Caco-2 (cell line): ENCODE data around the gene MEX3B. TPM values are rescaled to one million over a fixed set of nuclear protein-coding genes. Genes with fewer than 3 reads are reported as not detected.
"Not testable (repeated sequence)": the region's sequence is repeated elsewhere in the genome, so short reads cannot be mapped to it uniquely, and the experiment has no call there.

Experiments used
- BruUV-seq: library from RNA; stranded (reverse); fragments of 400-500 nt; replicated peaks from 2 replicates; lab custom pipeline; 2021; lab: Mats Ljungman, UMichigan
- CTCF ChIA-PET: fragments of 300-600 bp; sonication (Branson Sonifier 250); formaldehyde crosslinking; loops from one replicate; lab custom pipeline; 2022; ENCODE audit warnings: antibody characterized with exemption; lab: Charles Lee
- POLR2A ChIA-PET: fragments of 300-600 bp; sonication (Branson Sonifier 250); formaldehyde crosslinking; loops from one replicate; lab custom pipeline; 2022; ENCODE audit warnings: antibody characterized with exemption; lab: Charles Lee
- DNase-seq, 2 experiments: peaks; one replicate each; pipeline versions ENCODE4 v3.0.0 to v3.0.0-alpha.2; 2020 to 2022
- H3K27me3 ChIP-seq: replicated peaks from 2 replicates; pipeline ENCODE4 v1.6.0; 2011; ENCODE audit warnings: low read length; ENCODE audit not compliant: control insufficient read depth, insufficient read depth
- H3K36me3 ChIP-seq: 2 replicates; pipeline ENCODE4 v1.5.1; 2011; ENCODE audit warnings: low read length; ENCODE audit not compliant: control insufficient read depth, insufficient read depth
- H3K4me1 ChIP-seq: fragments of 250-450 bp; sonication (Bioruptor Pico); 2 replicates; pipeline ENCODE4 v1.5.1; 2020; ENCODE audit warnings: mild to moderate bottlenecking
- H3K4me3 ChIP-seq: 2 replicates; pipeline ENCODE4 v1.5.1; 2011; ENCODE audit warnings: low read depth, mild to moderate bottlenecking, control low read depth, low read length
- H3K9me3 ChIP-seq: fragments of 250-450 bp; sonication (Bioruptor Pico); 2 replicates; pipeline ENCODE4 v1.5.1; 2020; ENCODE audit warnings: mild to moderate bottlenecking, moderate library complexity
- H3K27ac Mint-ChIP-seq: one replicate; pipeline ENCODE4 v1.8.0; 2022; ENCODE audit warnings: mixed read lengths; ENCODE audit not compliant: unreplicated experiment
- H3K27me3 Mint-ChIP-seq: one replicate; pipeline ENCODE4 v1.8.0; 2022; ENCODE audit warnings: mixed read lengths; ENCODE audit not compliant: insufficient read depth, unreplicated experiment
- H3K36me3 Mint-ChIP-seq: one replicate; pipeline ENCODE4 v1.8.0; 2022; ENCODE audit warnings: mild to moderate bottlenecking, mixed read lengths; ENCODE audit not compliant: insufficient read depth, unreplicated experiment
- H3K4me1 Mint-ChIP-seq: one replicate; pipeline ENCODE4 v1.8.0; 2022; ENCODE audit warnings: low read depth, mixed read lengths; ENCODE audit not compliant: unreplicated experiment
- H3K4me3 Mint-ChIP-seq: one replicate; pipeline ENCODE4 v1.8.0; 2022; ENCODE audit warnings: mild to moderate bottlenecking, moderate library complexity, mixed read lengths; ENCODE audit not compliant: unreplicated experiment
- H3K9me3 Mint-ChIP-seq: one replicate; pipeline ENCODE4 v1.8.0; 2022; ENCODE audit warnings: mixed read lengths; ENCODE audit not compliant: unreplicated experiment
- CTCF ChIP-seq, 2 experiments: fragments of 200-600 bp in 1 of 2; IDR thresholded peaks; 1 replicate in 1 of 2; 2 replicates in 1 of 2; pipeline versions ENCODE4 v1.5.1 to v1.8.0; 2011 to 2022; ENCODE audit warnings: antibody characterized with exemption in 1 of 2, control low read depth in 1 of 2, inconsistent platforms in 1 of 2, low read depth in 1 of 2, low read length in 1 of 2, mild to moderate bottlenecking in 1 of 2, moderate library complexity in 1 of 2; ENCODE audit not compliant: insufficient read depth in 1 of 2, severe bottlenecking in 1 of 2, unreplicated experiment in 1 of 2
- intact Hi-C: fragments of 100-400 bp; cut with micrococcal nuclease; formaldehyde crosslinking; loops from one replicate; pipeline ENCODE4 v1.10.0; 2022; ENCODE audit not compliant: unreplicated experiment
- total RNA-seq: library from RNA; stranded (reverse); gene quantifications from 2 replicates; pipeline ENCODE4 v1.2.3, GENCODE V29; 2022

MEX3B gene
- total RNA-seq, 1 experiment from 2014 or later = 0.34 TPM

GRCh38 chr15:82003916-82004315 lies 41.9 kb downstream of the MEX3B start:
- no peaks in the 10 kb centered on the region for H3K27me3 ChIP-seq
- ChIA-PET CTCF (no interaction called here), POLR2A (no interaction called here)
- TF ChIP-seq CTCF (IDR thresholded peaks at IDR 0.05; ENCODE audit: insufficient read depth in 1 of 2, low read depth in 1 of 2, low read length in 1 of 2, severe bottlenecking in 1 of 2, unreplicated experiment in 1 of 2) = no peak
- Mint-ChIP-seq H3K9me3 (no peaks in the 10 kb centered on the region), H3K27me3 (peaks cover 5% of the 10 kb centered on the region), H3K27ac (no peak overlapping the region), H3K4me1 (no peaks in the 10 kb centered on the region), H3K36me3 (no peaks in the 10 kb centered on the region), H3K4me3 (no peak overlapping the region)
- no TSS peak for BruUV-seq
- H3K36me3 ChIP-seq = no peaks in the 10 kb centered on the region
- H3K4me3 ChIP-seq = no peak overlapping the region
- intact Hi-C loops = no loop called here
- H3K4me1 ChIP-seq = no peaks in the 10 kb centered on the region
- H3K9me3 ChIP-seq = no peaks in the 10 kb centered on the region
- no peak for DNase-seq

GRCh38 chr15:81995081-81995480 lies 50.7 kb downstream of the MEX3B start:
- CTCF ChIA-PET, POLR2A ChIA-PET, H3K4me3 ChIP-seq, H3K4me1 ChIP-seq, H3K9me3 ChIP-seq, H3K27me3 ChIP-seq, H3K4me3 Mint-ChIP-seq, intact Hi-C loops, H3K36me3 ChIP-seq, DNase-seq, BruUV-seq, H3K27ac Mint-ChIP-seq, H3K27me3 Mint-ChIP-seq, H3K4me1 Mint-ChIP-seq, H3K36me3 Mint-ChIP-seq: not testable (repeated sequence)
- H3K9me3 Mint-ChIP-seq = peaks cover 32% of the 10 kb centered on the region

GRCh38 chr15:81992523-81992922 lies 53.3 kb downstream of the MEX3B start:
- no TSS peak for BruUV-seq
- Histone ChIP-seq H3K4me3 (no peak overlapping the region), H3K27me3 (no peaks in the 10 kb centered on the region), H3K36me3 (no peaks in the 10 kb centered on the region), H3K4me1 (no peaks in the 10 kb centered on the region), H3K9me3 (peaks cover 6% of the 10 kb centered on the region; the same call in 1 of the 2 replicates)
- Mint-ChIP-seq H3K4me1 (no peaks in the 10 kb centered on the region), H3K4me3 (no peak overlapping the region), H3K36me3 (no peaks in the 10 kb centered on the region), H3K27me3 (peaks cover 7% of the 10 kb centered on the region), H3K9me3 (peaks cover 32% of the 10 kb centered on the region), H3K27ac (no peak overlapping the region)
- CTCF ChIA-PET = no interaction called here
- intact Hi-C loops = no loop called here
- DNase-seq = no peak
- POLR2A ChIA-PET = no interaction called here
- TF ChIP-seq CTCF (IDR thresholded peaks at IDR 0.05; ENCODE audit: insufficient read depth in 1 of 2, low read depth in 1 of 2, low read length in 1 of 2, severe bottlenecking in 1 of 2, unreplicated experiment in 1 of 2) = no peak

Other genes starting within 250 kb of the MEX3B start
- gene EFL1, start 216.7 kb upstream of the MEX3B start, total RNA-seq = 10.3 and 14.3 TPM in 2 replicates
- gene SAXO2, start 216.8 kb upstream of the MEX3B start, total RNA-seq = 0.61 TPM in 1 of 2 replicates, not detected in the other